Measurements from ENCODE around the gene MED1. TPM values are rescaled to one million over a fixed set of nuclear protein-coding genes. Genes with fewer than 3 reads are reported as not detected.
"Not testable (repeated sequence)": the region's sequence is repeated elsewhere in the genome, so short reads cannot be mapped to it uniquely, and the experiment has no call there.

MED1 gene
- total RNA-seq, 1 experiment from 2014 or later = 50.4 TPM

GRCh38 chr17:39443326-39443725, 7.7 kb downstream of the MED1 start:
- no peaks in the 10 kb centered on the region for H3K4me1 Mint-ChIP-seq
- TF ChIP-seq ZNF671 (CRISPR knock-in tag; IDR thresholded peaks at IDR 0.05) (no peak), TCF7 (CRISPR knock-in tag; IDR thresholded peaks at IDR 0.05; ENCODE audit: low read depth) (no peak)
- no peak overlapping the region for H3K4me3 Mint-ChIP-seq
- DNase-seq (ENCODE audit: low spot score) (no peak), ATAC-seq (no peak)
- H3K36me3 Mint-ChIP-seq = peaks cover 70% of the 10 kb centered on the region
- POLR2A ChIA-PET = interaction anchor here (0.7 kb wide), 1 partner anchor 173 kb away, joined by 8 read pairs; no protein-coding TSS in a partner anchor
- CTCF ChIA-PET = no interaction called here
- no peaks in the 10 kb centered on the region for H3K9me3 Mint-ChIP-seq
- no peaks in the 10 kb centered on the region for H3K27me3 Mint-ChIP-seq (ENCODE audit: low read depth)
- no peak overlapping the region for H3K27ac Mint-ChIP-seq

GRCh38 chr17:39439868-39440267, 11.2 kb downstream of the MED1 start:
- CTCF ChIA-PET = not testable (repeated sequence)

GRCh38 chr17:39429600-39429999, 21.5 kb downstream of the MED1 start:
- ATAC-seq (no peak), DNase-seq (ENCODE audit: low spot score) (no peak)
- no peak overlapping the region for H3K27ac Mint-ChIP-seq
- no peaks in the 10 kb centered on the region for H3K27me3 Mint-ChIP-seq (ENCODE audit: low read depth)
- POLR2A ChIA-PET = interaction anchor here (0.6 kb wide), 1 partner anchor 65 kb away, joined by 6 read pairs; no protein-coding TSS in a partner anchor
- no peaks in the 10 kb centered on the region for H3K4me1 Mint-ChIP-seq
- CTCF ChIA-PET = no interaction called here
- TF ChIP-seq USF1 (CRISPR knock-in tag; IDR thresholded peaks at IDR 0.05) (no peak), ERG (CRISPR knock-in tag; IDR thresholded peaks at IDR 0.05) (no peak), ZMAT4 (CRISPR knock-in tag; IDR thresholded peaks at IDR 0.05) (no peak), IRF2 (CRISPR knock-in tag; IDR thresholded peaks at IDR 0.05; ENCODE audit: borderline replicate concordance, low read depth) (no peak), FOXP4 (CRISPR knock-in tag; IDR thresholded peaks at IDR 0.05) (no peak), IRF1 (CRISPR knock-in tag; IDR thresholded peaks at IDR 0.05) (no peak), NR1H2 (CRISPR knock-in tag; IDR thresholded peaks at IDR 0.05) (no peak), RELA (CRISPR knock-in tag; IDR thresholded peaks at IDR 0.05; ENCODE audit: borderline replicate concordance) (no peak), USF2 (CRISPR knock-in tag; IDR thresholded peaks at IDR 0.05) (no peak), ZSCAN18 (CRISPR knock-in tag; IDR thresholded peaks at IDR 0.05) (no peak), NFE2L1 (CRISPR knock-in tag; IDR thresholded peaks at IDR 0.05) (no peak)
- peaks cover 64% of the 10 kb centered on the region for H3K36me3 Mint-ChIP-seq
- no peaks in the 10 kb centered on the region for H3K9me3 Mint-ChIP-seq
- no peak overlapping the region for H3K4me3 Mint-ChIP-seq

More at GRCh38 chr17:39439868-39440267, 11.2 kb downstream of the MED1 start:
- peaks cover 59% of the 10 kb centered on the region for H3K36me3 Mint-ChIP-seq
- H3K9me3 Mint-ChIP-seq; H3K27ac Mint-ChIP-seq; POLR2A ChIA-PET; ATAC-seq; H3K4me3 Mint-ChIP-seq; DNase-seq (ENCODE audit: low spot score); H3K27me3 Mint-ChIP-seq (ENCODE audit: low read depth); H3K4me1 Mint-ChIP-seq: not testable (repeated sequence)
